HG03378 (cell line): Measurements from ENCODE around the gene B3GNT4.
"Not testable (repeated sequence)": the region's sequence is repeated elsewhere in the genome, so short reads cannot be mapped to it uniquely, and the experiment has no call there.

Experiments
- ATAC-seq: cut with Tn5 transposase; IDR thresholded peaks from one replicate; pipeline ENCODE4 v1.9.1; 2021; ENCODE audit warnings: mild to moderate bottlenecking, moderate library complexity; ENCODE audit not compliant: unreplicated experiment

Gene B3GNT4

GRCh38 chr12:122208073-122208820 lies 4.7 kb downstream of the B3GNT4 start:
- no peak for ATAC-seq

- no peak for ATAC-seq
Observed at GRCh38 chr12:122215771-122216170, 12.3 kb downstream of the B3GNT4 start.

GRCh38 chr12:122216445-122216844 lies 12.9 kb downstream of the B3GNT4 start:
- no peak for ATAC-seq

DNA sequence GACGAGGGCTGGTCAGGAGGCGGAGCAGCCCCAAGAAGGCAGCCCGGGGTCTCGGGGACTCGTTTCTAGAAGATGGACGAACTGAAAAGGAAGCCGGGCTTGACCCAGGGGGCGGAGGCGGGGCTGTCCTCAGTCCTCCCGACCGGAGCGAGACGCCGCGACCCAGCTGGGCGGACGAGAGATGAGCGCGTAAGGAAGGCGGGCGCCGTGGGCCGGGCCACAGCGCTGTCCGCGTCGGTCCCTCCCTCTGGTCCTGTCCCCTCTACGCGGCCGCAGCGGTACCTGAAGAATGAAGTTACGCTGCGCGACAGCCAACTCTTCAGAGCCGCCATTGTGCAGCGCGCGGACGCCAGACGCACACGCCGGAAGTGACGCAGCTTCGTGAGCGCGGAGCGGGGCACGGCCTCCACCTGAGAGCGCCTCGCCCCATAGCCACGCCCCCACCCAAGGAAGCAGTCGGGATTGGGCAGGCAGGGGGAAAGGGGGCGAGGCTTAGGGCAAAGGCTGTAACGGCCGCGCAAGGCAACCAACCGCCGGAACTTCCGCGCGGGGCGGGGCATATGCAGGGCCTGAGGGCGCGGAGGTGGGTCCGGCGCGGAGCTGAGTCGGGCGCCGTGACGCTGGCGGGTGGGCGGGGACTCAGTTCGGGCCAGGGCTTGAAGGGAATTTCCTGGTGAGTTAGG lies 22.3 kb downstream of the B3GNT4 start, which contains the start of gene DIABLO:
DIABLO (minus strand) TSS at position 370 of the 683 bp plus-strand sequence; CDS start at position 332, 38 bp downstream.
- ATAC-seq, result peak; percentile 81

GRCh38 chr12:122226366-122227125 lies 23.0 kb downstream of the B3GNT4 start:
- no peak for ATAC-seq

GRCh38 chr12:122227341-122227740 lies 23.8 kb downstream of the B3GNT4 start:
- ATAC-seq, result no peak

DNA sequence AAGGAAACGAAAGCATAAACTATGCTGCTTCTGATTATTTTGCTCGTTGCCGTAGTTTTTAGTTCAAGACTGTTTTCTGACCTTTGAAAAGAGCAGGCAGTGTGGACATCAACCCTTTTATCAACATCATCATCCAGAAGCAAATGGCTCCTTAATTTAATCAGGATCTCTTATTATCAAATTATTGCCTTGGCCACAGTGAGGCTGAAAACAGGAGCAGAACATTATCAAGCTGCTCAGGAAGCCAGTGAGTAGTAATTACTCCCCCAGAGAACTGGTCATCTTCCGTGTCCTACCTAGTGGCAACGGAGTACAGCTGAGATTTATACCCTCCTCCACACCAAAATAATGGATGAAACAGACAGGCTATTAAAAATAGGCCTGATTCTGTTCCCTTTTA lies 24.6 kb downstream of the B3GNT4 start:
- no peak for ATAC-seq

DNA sequence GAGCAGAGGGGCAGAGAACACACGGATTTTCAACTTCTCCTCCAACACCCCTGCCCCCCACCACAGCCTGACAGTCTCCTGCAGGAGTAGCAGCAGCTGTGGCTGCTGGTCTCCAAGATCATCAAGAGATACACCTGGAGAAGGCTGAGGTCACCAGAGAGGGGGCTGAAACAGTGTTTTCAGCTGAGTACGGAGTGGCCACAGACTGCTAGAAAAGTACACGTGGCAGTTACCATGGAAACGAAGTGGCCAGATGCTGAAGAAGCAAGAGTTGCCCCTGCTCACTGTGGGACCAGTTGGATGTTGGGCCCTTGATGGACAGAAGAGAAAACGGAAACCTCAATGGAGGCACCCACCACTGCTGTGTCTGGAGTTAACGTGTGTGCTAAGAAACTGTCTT lies 27.3 kb downstream of the B3GNT4 start:
- ATAC-seq, result no peak

DNA sequence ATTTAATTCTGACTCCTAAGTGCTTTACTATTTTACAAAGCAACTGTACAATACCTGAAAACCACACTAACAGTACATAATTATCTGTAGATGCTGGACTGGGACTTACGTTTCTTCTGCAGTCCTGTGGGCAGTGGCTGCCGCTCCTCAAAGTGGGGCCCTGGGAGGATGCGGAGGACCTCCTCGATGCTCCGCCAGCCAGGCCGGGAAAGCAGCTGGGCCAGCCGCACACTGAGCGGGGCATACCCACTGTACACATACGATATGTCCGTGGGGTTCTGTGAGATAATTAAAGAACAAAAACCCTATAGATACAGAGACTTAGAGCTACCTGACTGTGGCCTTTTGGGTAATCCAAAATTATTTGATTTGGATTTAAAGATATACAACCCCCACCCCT lies 29.2 kb downstream of the B3GNT4 start:
- ATAC-seq, result no peak

- no peak for ATAC-seq
Observed at GRCh38 chr12:122235741-122236140, 32.2 kb downstream of the B3GNT4 start.

DNA sequence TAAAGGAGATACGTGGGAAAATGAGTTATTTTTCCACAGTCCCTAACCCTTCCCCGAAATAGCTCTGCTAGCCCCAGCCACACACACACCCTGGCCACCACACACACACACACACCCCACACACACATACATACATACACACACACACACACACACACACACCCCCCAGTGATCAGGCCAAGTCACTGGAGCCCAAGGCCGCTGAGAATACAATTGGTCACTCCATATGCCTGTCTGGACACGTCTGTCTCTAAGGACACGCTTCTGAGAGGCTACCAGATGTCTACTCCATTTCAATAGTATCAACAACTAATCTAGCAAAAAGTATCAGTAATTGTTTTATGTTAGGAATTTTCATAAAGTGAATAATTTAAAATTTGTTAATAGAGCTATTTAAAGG lies 35.4 kb downstream of the B3GNT4 start:
- no peak for ATAC-seq

DNA sequence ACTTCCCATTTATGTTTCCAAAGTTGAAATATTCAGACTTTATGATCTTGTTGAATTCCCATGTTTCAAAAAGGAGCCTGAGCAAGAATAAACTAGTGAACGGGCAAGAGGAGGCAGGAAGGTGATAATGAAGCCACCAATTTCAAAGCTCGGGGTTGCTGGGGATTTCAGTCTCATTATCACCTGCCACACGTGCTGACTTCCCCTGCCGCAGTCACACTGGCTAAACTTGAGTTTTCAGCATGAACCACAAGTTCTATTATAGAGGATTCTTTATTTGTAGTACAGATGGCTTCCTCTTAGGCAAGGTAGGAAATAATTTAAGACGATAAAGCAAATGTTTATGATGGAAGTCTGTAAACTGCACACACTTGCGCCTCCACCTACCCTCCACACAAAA lies 40.5 kb downstream of the B3GNT4 start:
- no peak for ATAC-seq

GRCh38 chr12:122244565-122245371 lies 41.3 kb downstream of the B3GNT4 start:
- no peak for ATAC-seq

GRCh38 chr12:122245553-122245952 lies 42.0 kb downstream of the B3GNT4 start:
- no peak for ATAC-seq

- ATAC-seq, result no peak
Observed at GRCh38 chr12:122250047-122250446, 46.5 kb downstream of the B3GNT4 start.

DNA sequence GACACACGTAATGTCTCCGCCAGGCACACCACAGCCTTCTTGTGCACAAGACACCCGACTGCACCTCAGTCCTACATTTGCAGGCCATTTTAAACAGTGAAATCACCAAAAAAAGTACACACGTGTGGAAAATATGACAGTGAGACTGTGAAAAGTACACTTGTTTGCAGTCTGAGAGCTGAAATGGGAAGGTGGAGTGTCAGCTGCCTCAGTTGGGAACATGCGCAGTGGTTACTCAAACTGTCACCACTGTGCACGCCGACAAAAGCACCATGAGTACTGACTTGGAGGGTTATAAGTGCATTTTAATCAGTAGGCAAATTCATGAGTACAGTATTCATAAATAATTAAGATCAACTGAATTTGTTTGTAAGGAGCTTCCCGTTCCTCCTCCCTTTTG lies 47.0 kb downstream of the B3GNT4 start:
- ATAC-seq, result no peak

- not testable (repeated sequence) for ATAC-seq
Observed at GRCh38 chr12:122258462-122258861, 55.0 kb downstream of the B3GNT4 start.
